HCT116 (cell line): ENCODE results near the gene TRPV4.

Experiments
- EZH2 ChIP-seq: fragments of 200-600 bp; sonication (generic); IDR thresholded peaks from 2 replicates; pipeline ENCODE4 v1.6.1; 2017; ENCODE audit warnings: antibody characterized with exemption, mixed run types
- MAX ChIP-seq: IDR thresholded peaks from 2 replicates; pipeline ENCODE4 v1.6.1; 2012
- POLR2A ChIP-seq: IDR thresholded peaks from 2 replicates; pipeline ENCODE4 v1.7.0; 2011; ENCODE audit warnings: borderline replicate concordance; ENCODE audit not compliant: insufficient read depth, insufficient read length; ENCODE audit errors: extremely low read depth
- YY1 ChIP-seq: IDR thresholded peaks from 2 replicates; pipeline ENCODE4 v1.6.1; 2011; ENCODE audit warnings: low read length, low read depth, moderate library complexity, mild to moderate bottlenecking; ENCODE audit not compliant: insufficient replicate concordance; ENCODE audit errors: extremely low read depth
- TF ChIP-seq, protein P1 (sequence below), 3 experiments: fragments of 200-600 bp in 1 of 3; sonication (generic) in 1 of 3; IDR thresholded peaks in 2 of 3; conservative IDR thresholded peaks in 1 of 3; 2 replicates each; pipeline ENCODE4 v1.5.1; 2012 to 2017; ENCODE audit warnings: low read depth in 2 of 3, low read length in 2 of 3, antibody characterized with exemption in 1 of 3, borderline replicate concordance in 1 of 3, control low read depth in 1 of 3, mild to moderate bottlenecking in 1 of 3, mixed read lengths in 1 of 3, mixed run types in 1 of 3, moderate library complexity in 1 of 3; ENCODE audit not compliant: insufficient read depth in 1 of 3

GRCh38 chr12:109802828-109803227, 30.4 kb downstream of the TRPV4 start:
- TF ChIP-seq, protein P1, sequence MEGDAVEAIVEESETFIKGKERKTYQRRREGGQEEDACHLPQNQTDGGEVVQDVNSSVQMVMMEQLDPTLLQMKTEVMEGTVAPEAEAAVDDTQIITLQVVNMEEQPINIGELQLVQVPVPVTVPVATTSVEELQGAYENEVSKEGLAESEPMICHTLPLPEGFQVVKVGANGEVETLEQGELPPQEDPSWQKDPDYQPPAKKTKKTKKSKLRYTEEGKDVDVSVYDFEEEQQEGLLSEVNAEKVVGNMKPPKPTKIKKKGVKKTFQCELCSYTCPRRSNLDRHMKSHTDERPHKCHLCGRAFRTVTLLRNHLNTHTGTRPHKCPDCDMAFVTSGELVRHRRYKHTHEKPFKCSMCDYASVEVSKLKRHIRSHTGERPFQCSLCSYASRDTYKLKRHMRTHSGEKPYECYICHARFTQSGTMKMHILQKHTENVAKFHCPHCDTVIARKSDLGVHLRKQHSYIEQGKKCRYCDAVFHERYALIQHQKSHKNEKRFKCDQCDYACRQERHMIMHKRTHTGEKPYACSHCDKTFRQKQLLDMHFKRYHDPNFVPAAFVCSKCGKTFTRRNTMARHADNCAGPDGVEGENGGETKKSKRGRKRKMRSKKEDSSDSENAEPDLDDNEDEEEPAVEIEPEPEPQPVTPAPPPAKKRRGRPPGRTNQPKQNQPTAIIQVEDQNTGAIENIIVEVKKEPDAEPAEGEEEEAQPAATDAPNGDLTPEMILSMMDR (IDR thresholded peaks at IDR 0.05 in 2 of 3, conservative IDR thresholded peaks at IDR 0.05 in 1 of 3; ENCODE audit: borderline replicate concordance in 1 of 3, insufficient read depth in 1 of 3, low read depth in 2 of 3, low read length in 2 of 3) = no peak
- no peak for TF ChIP-seq EZH2
- no peak for TF ChIP-seq POLR2A
- TF ChIP-seq MAX = no peak
- TF ChIP-seq YY1 = no peak
